Motor neuron (in vitro differentiated cells): ENCODE results near the gene CYP46A1. TPM values are rescaled to one million over a fixed set of nuclear protein-coding genes. Genes with fewer than 3 reads are reported as not detected.

ENCODE experiments used
- ATAC-seq, 8 experiments: fragments of 200-7000 bp; cut with Tn5 transposase; replicated peaks in 6 of 8; 2 replicates each; pipeline ENCODE4 v1.8.0; 2021; ENCODE audit warnings: mild to moderate bottlenecking in 8 of 8, moderate library complexity in 8 of 8
- H3K27ac ChIP-seq, 2 donors: fragments of 250-450 bp; sonication (Bioruptor Pico); 2 replicates each; pipeline ENCODE4 v1.9.0; 2021; ENCODE audit warnings: antibody characterized with exemption in 2 of 2, mild to moderate bottlenecking in 2 of 2, moderate library complexity in 1 of 2
- H3K4me1 ChIP-seq, 2 donors: fragments of 250-450 bp; sonication (Bioruptor Pico); replicated peaks in 1 of 2; 2 replicates each; pipeline ENCODE4 v1.6.1; 2021; ENCODE audit warnings: antibody characterized with exemption in 2 of 2, mild to moderate bottlenecking in 2 of 2, moderate library complexity in 1 of 2
- H3K4me3 ChIP-seq, 5 donors: fragments of 250-450 bp; sonication (Bioruptor Pico); 2 replicates each; pipeline ENCODE4 v1.9.0; 2021; ENCODE audit warnings: antibody characterized with exemption in 5 of 5, mild to moderate bottlenecking in 5 of 5, moderate library complexity in 4 of 5
- WGBS, 10 experiments: fragments of 450-650 bp; shearing (Covaris generic); methylation state at CpG; one replicate each; pipeline ENCODE4 v1.0.0; 2022; 5-methylcytosine and 5-hydroxymethylcytosine counted together
- in situ Hi-C, 9 experiments: fragments of 400-800 bp; cut with MboI; loops; one replicate each; pipeline ENCODE4 v1.15.0; 2021; ENCODE audit warnings: low sequenced_read_pairs in 9 of 9, low pct_unique_long_range_greater_than_20kb in 2 of 9; ENCODE audit not compliant: unreplicated experiment in 9 of 9
- total RNA-seq, 8 experiments: library from RNA; unstranded; fragments of 300-600 nt; gene quantifications; 2 replicates each; pipeline versions ENCODE4 v1.2.3 to v1.2.4, GENCODE V29; 2022

The CYP46A1 gene
- total RNA-seq, 8 experiments from 2014 or later: 1.7 to 12.3 (median 3.7) TPM

GRCh38 chr14:99678198-99678597, 5.9 kb upstream of the CYP46A1 start:
- Histone ChIP-seq H3K4me1 (no peaks in the 10 kb centered on the region), H3K27ac (no peak overlapping the region), H3K4me3 (no peak overlapping the region)
- ATAC-seq: no peak
- 80 to 100% (median 98%) methylated on average over 1 to 6 of the region's 6 CpGs for WGBS, 10 experiments
- in situ Hi-C loops: loop anchor here in 4 of 9 experiments (25.0 kb wide), 1 partner anchor 209 kb away; no protein-coding TSS in a partner anchor

GRCh38 chr14:99679111-99679510, 5.0 kb upstream of the CYP46A1 start:
- no peaks in the 10 kb centered on the region for H3K4me1 ChIP-seq
- WGBS, 10 experiments: 83 to 100% (median 100%) methylated on average over 1 to 2 of the region's 2 CpGs; no CpG with 5 or more reads in 6 of the 10 experiments
- in situ Hi-C loops: loop anchor here in 4 of 9 experiments (25.0 kb wide), 1 partner anchor 208 kb away; no protein-coding TSS in a partner anchor

GRCh38 chr14:99679543-99679942, 4.6 kb upstream of the CYP46A1 start:
- no peak overlapping the region for H3K27ac ChIP-seq
- WGBS, 10 experiments: 17 to 95% (median 62%) methylated on average over 1 to 8 of the region's 8 CpGs; no CpG with 5 or more reads in 6 of the 10 experiments
- no peaks in the 10 kb centered on the region for H3K4me1 ChIP-seq
- no peak for ATAC-seq
- in situ Hi-C loops: loop anchor here in 4 of 9 experiments (25.0 kb wide), 1 partner anchor 208 kb away; no protein-coding TSS in a partner anchor
- H3K4me3 ChIP-seq: no peak overlapping the region

More at GRCh38 chr14:99679111-99679510, 5.0 kb upstream of the CYP46A1 start:
- no peak for ATAC-seq
- Histone ChIP-seq H3K27ac (no peak overlapping the region), H3K4me3 (no peak overlapping the region)

GRCh38 chr14:99679996-99680395, 4.1 kb upstream of the CYP46A1 start:
- WGBS, 10 experiments: 10 to 88% (median 58%) methylated on average over 1 to 4 of the region's 5 CpGs; no CpG with 5 or more reads in 4 of the 10 experiments
- ATAC-seq: no peak
- H3K4me1 ChIP-seq: no peaks in the 10 kb centered on the region
- no peak overlapping the region for H3K27ac ChIP-seq
- in situ Hi-C loops: loop anchor here in 5 of 9 experiments (10.0 to 25.0 kb wide), 2 partner anchors 205 to 207 kb away; no protein-coding TSS in a partner anchor
- no peak overlapping the region for H3K4me3 ChIP-seq

GRCh38 chr14:99681101-99681831, 2.8 kb upstream of the CYP46A1 start:
- in situ Hi-C loops: loop anchor here in 5 of 9 experiments (10.0 to 25.0 kb wide), 2 partner anchors 204 to 206 kb away; no protein-coding TSS in a partner anchor
- ATAC-seq: no peak
- 40 to 100% (median 91%) methylated on average over 1 to 5 of the region's 12 CpGs; no CpG with 5 or more reads in 3 of the 10 experiments for WGBS, 10 experiments
- Histone ChIP-seq H3K4me1 (peaks cover 0 to 4% of the 10 kb centered on the region in 2 donors), H3K27ac (no peak overlapping the region), H3K4me3 (no peak overlapping the region)

- H3K4me1 ChIP-seq: peaks cover 0 to 4% of the 10 kb centered on the region in 2 donors
- H3K27ac ChIP-seq: no peak overlapping the region
- ATAC-seq: no peak
- H3K4me3 ChIP-seq: no peak overlapping the region
- WGBS, 10 experiments: 73 to 100% (median 93%) methylated on average over 3 to 9 of the region's 11 CpGs; no CpG with 5 or more reads in 5 of the 10 experiments
- in situ Hi-C loops: loop anchor here in 5 of 9 experiments (10.0 to 25.0 kb wide), 2 partner anchors 203 to 206 kb away; no protein-coding TSS in a partner anchor
Observed at GRCh38 chr14:99681832-99682148, 2.3 kb upstream of the CYP46A1 start.

GRCh38 chr14:99682809-99683618, 1.1 kb upstream of the CYP46A1 start:
- peak; percentile 21 to 49 (median 28) for ATAC-seq
- in situ Hi-C loops: loop anchor here in 5 of 9 experiments (10.0 to 25.0 kb wide), 2 partner anchors 202 to 204 kb away; no protein-coding TSS in a partner anchor
- H3K4me3 ChIP-seq: peak overlapping the region; percentile 60 to 90 (median 75)
- 0 to 7% (median 0%) methylated on average over 1 to 12 of the region's 42 CpGs; no CpG with 5 or more reads in 3 of the 10 experiments for WGBS, 10 experiments
- H3K4me1 ChIP-seq: peaks cover 0 to 4% of the 10 kb centered on the region in 2 donors
- peak overlapping the region; percentile 40 to 49 for H3K27ac ChIP-seq

GRCh38 chr14:99684410-99684934, 374 bp downstream of the CYP46A1 start:
- no peak for ATAC-seq
- Histone ChIP-seq H3K4me1 (peaks cover 0 to 4% of the 10 kb centered on the region in 2 donors), H3K27ac (peak overlapping the region; percentile 60 to 77), H3K4me3 (peak overlapping the region; percentile 65 to 83 (median 73))
- in situ Hi-C loops: loop anchor here in 5 of 9 experiments (10.0 to 25.0 kb wide), 2 partner anchors 200 to 203 kb away; no protein-coding TSS in a partner anchor
- WGBS, 10 experiments: 0 to 4% (median 0%) methylated on average over 1 to 13 of the region's 45 CpGs; no CpG with 5 or more reads in 7 of the 10 experiments

GRCh38 chr14:99685151-99685591, 1.1 kb downstream of the CYP46A1 start:
- ATAC-seq: no peak
- H3K4me1 ChIP-seq: peaks cover 0 to 4% of the 10 kb centered on the region in 2 donors
- 0 to 80% (median 71%) methylated on average over 1 to 3 of the region's 11 CpGs; no CpG with 5 or more reads in 5 of the 10 experiments for WGBS, 10 experiments
- no peak overlapping the region for H3K4me3 ChIP-seq
- in situ Hi-C loops: loop anchor here in 5 of 9 experiments (10.0 to 25.0 kb wide), 2 partner anchors 200 to 202 kb away; no protein-coding TSS in a partner anchor
- no peak overlapping the region for H3K27ac ChIP-seq

- H3K27ac ChIP-seq: no peak overlapping the region
- H3K4me1 ChIP-seq: peaks cover 0 to 4% of the 10 kb centered on the region in 2 donors
- in situ Hi-C loops: loop anchor here in 5 of 9 experiments (10.0 to 25.0 kb wide), 2 partner anchors 199 to 202 kb away; no protein-coding TSS in a partner anchor
- no peak for ATAC-seq
- H3K4me3 ChIP-seq: no peak overlapping the region
- 14 to 82% (median 50%) methylated on average over 1 of the region's 1 CpG; no CpG with 5 or more reads in 3 of the 10 experiments for WGBS, 10 experiments
Observed at GRCh38 chr14:99685596-99685995, 1.5 kb downstream of the CYP46A1 start.

- in situ Hi-C loops: loop anchor here in 5 of 9 experiments (10.0 to 25.0 kb wide), 2 partner anchors 198 to 201 kb away; no protein-coding TSS in a partner anchor
- no peak for ATAC-seq
- 60 to 94% (median 83%) methylated on average over 1 to 8 of the region's 8 CpGs; no CpG with 5 or more reads in 1 of the 10 experiments for WGBS, 10 experiments
- Histone ChIP-seq H3K4me3 (no peak overlapping the region), H3K4me1 (peaks cover 0 to 4% of the 10 kb centered on the region in 2 donors), H3K27ac (no peak overlapping the region)
Observed at GRCh38 chr14:99686557-99687283, 2.6 kb downstream of the CYP46A1 start.
